ENCODE data around the gene EFHB.

GRCh38 chr3:19945534-19945933, 11.5 kb upstream of the EFHB start:
- TF ChIP-seq POLR2AphosphoS5 (IDR thresholded peaks at IDR 0.05; ENCODE audit: low read depth, low read length) (no peak), SIN3A (IDR thresholded peaks at IDR 0.05; ENCODE audit: borderline replicate concordance, insufficient read depth, low read length) (no peak), REST (IDR thresholded peaks at IDR 0.05; ENCODE audit: insufficient read depth in 1 of 2, low read depth in 2 of 2, low read length in 2 of 2) (no peak)

Data from PFSK-1 (cell line).